ENCODE results near the gene KCND2.
"Not testable (repeated sequence)": the region's sequence is repeated elsewhere in the genome, so short reads cannot be mapped to it uniquely, and the experiment has no call there.

DNA sequence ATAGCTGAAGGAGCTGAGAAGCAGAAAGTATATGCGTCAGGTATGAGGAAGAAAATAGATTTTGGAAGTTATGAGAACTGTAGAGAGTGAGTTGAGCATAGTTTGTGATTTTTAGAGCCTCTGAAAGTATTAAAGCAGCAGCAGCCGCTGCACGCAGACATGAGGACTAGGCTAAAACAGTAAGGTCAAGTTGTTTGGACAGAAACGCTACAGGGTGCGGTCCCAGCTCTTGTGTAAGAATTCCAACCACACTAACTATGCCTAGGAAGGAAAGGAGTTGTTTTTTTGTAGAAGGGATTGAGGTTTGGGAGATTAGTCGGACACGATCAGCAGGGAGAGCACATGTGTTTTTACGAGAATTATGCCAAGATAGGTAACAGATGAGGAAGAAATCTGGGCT lies 506.1 kb downstream of the KCND2 start:
- TF ChIP-seq POLR2A (IDR thresholded peaks at IDR 0.05; ENCODE audit: low read depth, low read length); FOS (IDR thresholded peaks at IDR 0.05; ENCODE audit: low read depth, low read length); RFX5 (IDR thresholded peaks at IDR 0.05; ENCODE audit: low read depth, low read length); RAD21 (IDR thresholded peaks at IDR 0.05; ENCODE audit: low read length); MAFK (IDR thresholded peaks at IDR 0.05; ENCODE audit: low read depth, low read length); CEBPB (IDR thresholded peaks at IDR 0.05; ENCODE audit: low read depth, low read length); BHLHE40 (IDR thresholded peaks at IDR 0.05; ENCODE audit: low read depth, low read length); MAZ (IDR thresholded peaks at IDR 0.05; ENCODE audit: borderline replicate concordance, low read depth, low read length); SMC3 (IDR thresholded peaks at IDR 0.05; ENCODE audit: low read depth, low read length): not testable (repeated sequence)
- TF ChIP-seq, protein P1, sequence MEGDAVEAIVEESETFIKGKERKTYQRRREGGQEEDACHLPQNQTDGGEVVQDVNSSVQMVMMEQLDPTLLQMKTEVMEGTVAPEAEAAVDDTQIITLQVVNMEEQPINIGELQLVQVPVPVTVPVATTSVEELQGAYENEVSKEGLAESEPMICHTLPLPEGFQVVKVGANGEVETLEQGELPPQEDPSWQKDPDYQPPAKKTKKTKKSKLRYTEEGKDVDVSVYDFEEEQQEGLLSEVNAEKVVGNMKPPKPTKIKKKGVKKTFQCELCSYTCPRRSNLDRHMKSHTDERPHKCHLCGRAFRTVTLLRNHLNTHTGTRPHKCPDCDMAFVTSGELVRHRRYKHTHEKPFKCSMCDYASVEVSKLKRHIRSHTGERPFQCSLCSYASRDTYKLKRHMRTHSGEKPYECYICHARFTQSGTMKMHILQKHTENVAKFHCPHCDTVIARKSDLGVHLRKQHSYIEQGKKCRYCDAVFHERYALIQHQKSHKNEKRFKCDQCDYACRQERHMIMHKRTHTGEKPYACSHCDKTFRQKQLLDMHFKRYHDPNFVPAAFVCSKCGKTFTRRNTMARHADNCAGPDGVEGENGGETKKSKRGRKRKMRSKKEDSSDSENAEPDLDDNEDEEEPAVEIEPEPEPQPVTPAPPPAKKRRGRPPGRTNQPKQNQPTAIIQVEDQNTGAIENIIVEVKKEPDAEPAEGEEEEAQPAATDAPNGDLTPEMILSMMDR (conservative IDR thresholded peaks at IDR 0.05; ENCODE audit: low read depth, low read length), result not testable (repeated sequence)
- TF ChIP-seq, protein P2, sequence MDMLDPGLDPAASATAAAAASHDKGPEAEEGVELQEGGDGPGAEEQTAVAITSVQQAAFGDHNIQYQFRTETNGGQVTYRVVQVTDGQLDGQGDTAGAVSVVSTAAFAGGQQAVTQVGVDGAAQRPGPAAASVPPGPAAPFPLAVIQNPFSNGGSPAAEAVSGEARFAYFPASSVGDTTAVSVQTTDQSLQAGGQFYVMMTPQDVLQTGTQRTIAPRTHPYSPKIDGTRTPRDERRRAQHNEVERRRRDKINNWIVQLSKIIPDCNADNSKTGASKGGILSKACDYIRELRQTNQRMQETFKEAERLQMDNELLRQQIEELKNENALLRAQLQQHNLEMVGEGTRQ (IDR thresholded peaks at IDR 0.05; ENCODE audit: low read depth, low read length), result not testable (repeated sequence)
